ENCODE data around the gene RNF32. TPM values are rescaled to one million over a fixed set of nuclear protein-coding genes. Genes with fewer than 3 reads are reported as not detected.
"Not testable (repeated sequence)": the region's sequence is repeated elsewhere in the genome, so short reads cannot be mapped to it uniquely, and the experiment has no call there.

RNF32 gene
- total RNA-seq, 1 donor from 2014 or later: 0.52 TPM

GRCh38 chr7:156614434-156615264, 25.9 kb upstream of the RNF32 start:
- H3K4me1 ChIP-seq (ENCODE audit: control insufficient read depth in 3 of 3, insufficient read depth in 3 of 3, low read length in 3 of 3): no peaks in the 10 kb centered on the region
- H3K27me3 ChIP-seq (ENCODE audit: control insufficient read depth in 3 of 3, insufficient read depth in 3 of 3, low read length in 3 of 3): peaks cover 16 to 19% (median 17%) of the 10 kb centered on the region in 3 donors
- no peak overlapping the region for H3K4me3 ChIP-seq (ENCODE audit: low read length in 3 of 3)
- H3K36me3 ChIP-seq (ENCODE audit: control insufficient read depth in 3 of 3, insufficient read depth in 3 of 3, low read length in 3 of 3): no peaks in the 10 kb centered on the region
- H3K27ac ChIP-seq (ENCODE audit: low read depth, low read length): no peak overlapping the region
- H3K9me3 ChIP-seq (ENCODE audit: control insufficient read depth in 3 of 3, low read length in 3 of 3): no peaks in the 10 kb centered on the region
- no peak overlapping the region for H3K9ac ChIP-seq (ENCODE audit: low read depth in 1 of 3, low read length in 3 of 3)

- Histone ChIP-seq H3K9ac (ENCODE audit: low read depth in 1 of 3, low read length in 3 of 3) (no peak overlapping the region), H3K4me3 (ENCODE audit: low read length in 3 of 3) (peak overlapping the region in 2 of 3 donors; percentile 12 to 22), H3K27me3 (ENCODE audit: control insufficient read depth in 3 of 3, insufficient read depth in 3 of 3, low read length in 3 of 3) (peaks cover 16 to 19% (median 17%) of the 10 kb centered on the region in 3 donors)
These were observed 24.0 kb upstream of the RNF32 start for GRCh38 chr7:156616269-156617202.

GRCh38 chr7:156617215-156617614, 23.4 kb upstream of the RNF32 start:
- H3K9ac ChIP-seq (ENCODE audit: low read depth in 1 of 3, low read length in 3 of 3): no peak overlapping the region
- H3K4me1 ChIP-seq (ENCODE audit: control insufficient read depth in 3 of 3, insufficient read depth in 3 of 3, low read length in 3 of 3): no peaks in the 10 kb centered on the region
- H3K27me3 ChIP-seq (ENCODE audit: control insufficient read depth in 3 of 3, insufficient read depth in 3 of 3, low read length in 3 of 3): peaks cover 16 to 19% (median 17%) of the 10 kb centered on the region in 3 donors
- peak overlapping the region in 1 of 3 donors; percentile 12 for H3K4me3 ChIP-seq (ENCODE audit: low read length in 3 of 3)
- H3K27ac ChIP-seq (ENCODE audit: low read depth, low read length): no peak overlapping the region
- no peaks in the 10 kb centered on the region for H3K36me3 ChIP-seq (ENCODE audit: control insufficient read depth in 3 of 3, insufficient read depth in 3 of 3, low read length in 3 of 3)
- H3K9me3 ChIP-seq (ENCODE audit: control insufficient read depth in 3 of 3, low read length in 3 of 3): peaks cover 0 to 2% (median 0%) of the 10 kb centered on the region in 3 donors

More at GRCh38 chr7:156616269-156617202, 24.0 kb upstream of the RNF32 start:
- H3K27ac ChIP-seq (ENCODE audit: low read depth, low read length): no peak overlapping the region
- H3K36me3 ChIP-seq (ENCODE audit: control insufficient read depth in 3 of 3, insufficient read depth in 3 of 3, low read length in 3 of 3): no peaks in the 10 kb centered on the region
- H3K9me3 ChIP-seq (ENCODE audit: control insufficient read depth in 3 of 3, low read length in 3 of 3): peaks cover 0 to 2% (median 0%) of the 10 kb centered on the region in 3 donors
- no peaks in the 10 kb centered on the region for H3K4me1 ChIP-seq (ENCODE audit: control insufficient read depth in 3 of 3, insufficient read depth in 3 of 3, low read length in 3 of 3)

GRCh38 chr7:156618078-156618779, 22.3 kb upstream of the RNF32 start:
- Histone ChIP-seq H3K27me3 (ENCODE audit: control insufficient read depth in 3 of 3, insufficient read depth in 3 of 3, low read length in 3 of 3) (peaks cover 16 to 19% (median 17%) of the 10 kb centered on the region in 3 donors), H3K9me3 (ENCODE audit: control insufficient read depth in 3 of 3, low read length in 3 of 3) (peaks cover 0 to 2% (median 0%) of the 10 kb centered on the region in 3 donors), H3K4me1 (ENCODE audit: control insufficient read depth in 3 of 3, insufficient read depth in 3 of 3, low read length in 3 of 3) (no peaks in the 10 kb centered on the region), H3K4me3 (ENCODE audit: low read length in 3 of 3) (no peak overlapping the region), H3K27ac (ENCODE audit: low read depth, low read length) (no peak overlapping the region), H3K36me3 (ENCODE audit: control insufficient read depth in 3 of 3, insufficient read depth in 3 of 3, low read length in 3 of 3) (no peaks in the 10 kb centered on the region), H3K9ac (ENCODE audit: low read depth in 1 of 3, low read length in 3 of 3) (no peak overlapping the region)

GRCh38 chr7:156618780-156619367, 21.7 kb upstream of the RNF32 start:
- H3K36me3 ChIP-seq (ENCODE audit: control insufficient read depth in 3 of 3, insufficient read depth in 3 of 3, low read length in 3 of 3): no peaks in the 10 kb centered on the region
- peaks cover 0 to 2% (median 0%) of the 10 kb centered on the region in 3 donors for H3K9me3 ChIP-seq (ENCODE audit: control insufficient read depth in 3 of 3, low read length in 3 of 3)
- no peaks in the 10 kb centered on the region for H3K4me1 ChIP-seq (ENCODE audit: control insufficient read depth in 3 of 3, insufficient read depth in 3 of 3, low read length in 3 of 3)
- H3K9ac ChIP-seq (ENCODE audit: low read depth in 1 of 3, low read length in 3 of 3): no peak overlapping the region
- H3K27ac ChIP-seq (ENCODE audit: low read depth, low read length): no peak overlapping the region
- H3K4me3 ChIP-seq (ENCODE audit: low read length in 3 of 3): no peak overlapping the region
- H3K27me3 ChIP-seq (ENCODE audit: control insufficient read depth in 3 of 3, insufficient read depth in 3 of 3, low read length in 3 of 3): peaks cover 16 to 19% (median 17%) of the 10 kb centered on the region in 3 donors

- not testable (repeated sequence) for H3K9me3 ChIP-seq (ENCODE audit: control insufficient read depth in 3 of 3, low read length in 3 of 3); H3K27ac ChIP-seq (ENCODE audit: low read depth, low read length); H3K9ac ChIP-seq (ENCODE audit: low read depth in 1 of 3, low read length in 3 of 3); H3K36me3 ChIP-seq (ENCODE audit: control insufficient read depth in 3 of 3, insufficient read depth in 3 of 3, low read length in 3 of 3); H3K4me3 ChIP-seq (ENCODE audit: low read length in 3 of 3); H3K4me1 ChIP-seq (ENCODE audit: control insufficient read depth in 3 of 3, insufficient read depth in 3 of 3, low read length in 3 of 3)
- peaks cover 16 to 19% (median 17%) of the 10 kb centered on the region in 3 donors for H3K27me3 ChIP-seq (ENCODE audit: control insufficient read depth in 3 of 3, insufficient read depth in 3 of 3, low read length in 3 of 3)
These were observed 20.9 kb upstream of the RNF32 start for GRCh38 chr7:156619488-156620290.

- Histone ChIP-seq H3K4me1 (ENCODE audit: control insufficient read depth in 3 of 3, insufficient read depth in 3 of 3, low read length in 3 of 3) (no peaks in the 10 kb centered on the region), H3K27me3 (ENCODE audit: control insufficient read depth in 3 of 3, insufficient read depth in 3 of 3, low read length in 3 of 3) (peaks cover 16 to 19% (median 16%) of the 10 kb centered on the region in 3 donors), H3K36me3 (ENCODE audit: control insufficient read depth in 3 of 3, insufficient read depth in 3 of 3, low read length in 3 of 3) (no peaks in the 10 kb centered on the region), H3K27ac (ENCODE audit: low read depth, low read length) (no peak overlapping the region), H3K9ac (ENCODE audit: low read depth in 1 of 3, low read length in 3 of 3) (no peak overlapping the region), H3K9me3 (ENCODE audit: control insufficient read depth in 3 of 3, low read length in 3 of 3) (peaks cover 0 to 2% (median 0%) of the 10 kb centered on the region in 3 donors), H3K4me3 (ENCODE audit: low read length in 3 of 3) (no peak overlapping the region)
These were observed 20.3 kb upstream of the RNF32 start for GRCh38 chr7:156620291-156620675.

- peaks cover 0 to 2% (median 0%) of the 10 kb centered on the region in 3 donors for H3K9me3 ChIP-seq (ENCODE audit: control insufficient read depth in 3 of 3, low read length in 3 of 3)
- no peaks in the 10 kb centered on the region for H3K4me1 ChIP-seq (ENCODE audit: control insufficient read depth in 3 of 3, insufficient read depth in 3 of 3, low read length in 3 of 3)
- H3K9ac ChIP-seq (ENCODE audit: low read depth in 1 of 3, low read length in 3 of 3): no peak overlapping the region
- H3K27ac ChIP-seq (ENCODE audit: low read depth, low read length): no peak overlapping the region
- no peak overlapping the region for H3K4me3 ChIP-seq (ENCODE audit: low read length in 3 of 3)
- H3K36me3 ChIP-seq (ENCODE audit: control insufficient read depth in 3 of 3, insufficient read depth in 3 of 3, low read length in 3 of 3): no peaks in the 10 kb centered on the region
- H3K27me3 ChIP-seq (ENCODE audit: control insufficient read depth in 3 of 3, insufficient read depth in 3 of 3, low read length in 3 of 3): peaks cover 9 to 19% (median 16%) of the 10 kb centered on the region in 3 donors
These were observed 18.9 kb upstream of the RNF32 start for GRCh38 chr7:156621652-156622051.
